Fibroblast of skin of back (primary cell): Measurements from ENCODE around the gene RNF144A.

Experiments
- DNase-seq: peaks from one replicate; pipeline ENCODE4 v3.0.0-alpha.2; 2013

RNF144A gene

GRCh38 chr2:6909431-6910385 lies 7.5 kb upstream of the RNF144A start:
- no peak for DNase-seq

GRCh38 chr2:6911721-6912120 lies 5.5 kb upstream of the RNF144A start:
- no peak for DNase-seq

GRCh38 chr2:6913415-6914157 lies 3.6 kb upstream of the RNF144A start:
- no peak for DNase-seq

- DNase-seq, result peak; percentile 35
Measured at GRCh38 chr2:6914828-6915227, 2.4 kb upstream of the RNF144A start.

- DNase-seq, result no peak
Measured at GRCh38 chr2:6915399-6915798, 1.8 kb upstream of the RNF144A start.

GRCh38 chr2:6916224-6916623 lies 988 bp upstream of the RNF144A start:
- no peak for DNase-seq

GRCh38 chr2:6916736-6917070 lies 509 bp upstream of the RNF144A start:
- no peak for DNase-seq

- no peak for DNase-seq
Measured at GRCh38 chr2:6917761-6918421, 679 bp downstream of the RNF144A start.

GRCh38 chr2:6919901-6920742 lies 2.9 kb downstream of the RNF144A start:
- DNase-seq, result peak; percentile 60

- no peak for DNase-seq
Measured at GRCh38 chr2:6920743-6921064, 3.5 kb downstream of the RNF144A start.

GRCh38 chr2:6921321-6921922 lies 4.2 kb downstream of the RNF144A start:
- no peak for DNase-seq

- DNase-seq, result no peak
Measured at GRCh38 chr2:6922201-6922656, 5.0 kb downstream of the RNF144A start.

- no peak for DNase-seq
Measured at GRCh38 chr2:6923319-6923718, 6.1 kb downstream of the RNF144A start.

- no peak for DNase-seq
Measured at GRCh38 chr2:6924101-6924923, 7.1 kb downstream of the RNF144A start.

- no peak for DNase-seq
Measured at GRCh38 chr2:6924924-6925409, 7.8 kb downstream of the RNF144A start.

- no peak for DNase-seq
Measured at GRCh38 chr2:6926071-6926732, 9.0 kb downstream of the RNF144A start.

- DNase-seq, result no peak
Measured at GRCh38 chr2:6927186-6927585, 10.0 kb downstream of the RNF144A start.

- no peak for DNase-seq
Measured at GRCh38 chr2:6927753-6928152, 10.5 kb downstream of the RNF144A start.

- DNase-seq, result no peak
Measured at GRCh38 chr2:6928452-6928851, 11.2 kb downstream of the RNF144A start.

- DNase-seq, result peak; percentile 42
Measured at GRCh38 chr2:6929196-6929819, 12.1 kb downstream of the RNF144A start.
